G401.6 (cell line): ENCODE results near the gene ZFYVE9.
A peak's percentile ranks its signal among the peaks of the same experiment; 100 is the strongest.
"Not testable (repeated sequence)": the region's sequence is repeated elsewhere in the genome, so short reads cannot be mapped to it uniquely, and the experiment has no call there.

Experiments used
- FAIRE-seq: peaks from 2 replicates; lab custom pipeline; 2012; peaks lifted over from hg19 to GRCh38; lab: Jason Lieb, UNC

The ZFYVE9 gene

GRCh38 chr1:52141513-52142219 is at the start of gene ZFYVE9:
TSS of gene ZFYVE9 (plus strand) at chr1:52142089. CDS start at chr1:52233207, 91,118 bp downstream.
- FAIRE-seq: no peak

GRCh38 chr1:52094300-52094699 is 47.6 kb upstream of the ZFYVE9 start:
- FAIRE-seq: not testable (repeated sequence)

- FAIRE-seq: no peak
Observed at GRCh38 chr1:52096216-52096615, 45.7 kb upstream of the ZFYVE9 start.

- no peak for FAIRE-seq
Observed at GRCh38 chr1:52098139-52098871, 43.6 kb upstream of the ZFYVE9 start.

- FAIRE-seq: no peak
Observed at GRCh38 chr1:52102336-52103013, 39.4 kb upstream of the ZFYVE9 start.

- no peak for FAIRE-seq
Observed at GRCh38 chr1:52111492-52111891, 30.4 kb upstream of the ZFYVE9 start.

GRCh38 chr1:52112489-52112888 is 29.4 kb upstream of the ZFYVE9 start:
- no peak for FAIRE-seq

- no peak for FAIRE-seq
Observed at GRCh38 chr1:52119301-52120079, 22.4 kb upstream of the ZFYVE9 start.

GRCh38 chr1:52122384-52122783 is 19.5 kb upstream of the ZFYVE9 start:
- no peak for FAIRE-seq

GRCh38 chr1:52123622-52124021 is 18.3 kb upstream of the ZFYVE9 start:
- FAIRE-seq: no peak

GRCh38 chr1:52125736-52126359 is 16.0 kb upstream of the ZFYVE9 start:
- FAIRE-seq: no peak

- peak; percentile 63 for FAIRE-seq
Observed at GRCh38 chr1:52127181-52128180, 14.4 kb upstream of the ZFYVE9 start.

- no peak for FAIRE-seq
Observed at GRCh38 chr1:52139817-52140540, 1.9 kb upstream of the ZFYVE9 start.

GRCh38 chr1:52140633-52141512 is 1.0 kb upstream of the ZFYVE9 start:
- FAIRE-seq: no peak

- FAIRE-seq: no peak
Observed at GRCh38 chr1:52142220-52143183, 613 bp downstream of the ZFYVE9 start.

- no peak for FAIRE-seq
Observed at GRCh38 chr1:52145137-52145536, 3.2 kb downstream of the ZFYVE9 start.

GRCh38 chr1:52150445-52150844 is 8.6 kb downstream of the ZFYVE9 start:
- not testable (repeated sequence) for FAIRE-seq

- FAIRE-seq: no peak
Observed at GRCh38 chr1:52150946-52151345, 9.1 kb downstream of the ZFYVE9 start.
